ENCODE results near the gene CHCHD10.

CHCHD10 gene

DNA sequence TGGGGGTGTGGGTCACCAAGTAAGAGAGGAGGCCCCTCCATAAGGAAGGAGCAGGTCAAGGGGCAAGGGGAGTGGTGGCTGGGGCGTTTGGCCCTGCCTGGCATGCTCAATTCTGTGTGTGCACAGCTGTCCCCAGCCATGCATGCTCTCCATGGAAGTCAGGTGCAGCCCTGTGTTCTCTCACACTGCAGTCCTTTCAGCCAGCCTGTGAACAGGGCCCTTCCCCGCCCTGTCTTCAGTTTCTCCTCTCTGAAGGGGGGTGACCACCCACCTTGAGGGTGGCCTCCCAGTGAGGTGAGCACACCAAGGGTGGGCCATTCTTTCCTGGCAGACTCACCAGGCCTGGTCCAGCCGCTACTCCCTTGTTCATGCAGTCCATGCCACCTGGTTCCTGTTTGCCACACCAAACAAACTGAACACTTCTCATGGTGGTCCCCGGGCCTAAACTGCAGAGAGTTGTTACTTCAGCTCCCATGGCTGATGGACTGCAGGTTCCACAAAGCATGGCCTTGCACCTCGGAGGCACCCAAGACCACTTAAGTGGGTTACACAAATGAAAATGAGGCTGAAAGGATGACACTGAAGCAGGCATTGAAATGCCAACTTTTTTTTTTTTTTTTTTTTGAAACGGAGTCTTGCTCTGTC, 1.7 kb upstream of the CHCHD10 start:
- DNase-seq: no peak

DNA sequence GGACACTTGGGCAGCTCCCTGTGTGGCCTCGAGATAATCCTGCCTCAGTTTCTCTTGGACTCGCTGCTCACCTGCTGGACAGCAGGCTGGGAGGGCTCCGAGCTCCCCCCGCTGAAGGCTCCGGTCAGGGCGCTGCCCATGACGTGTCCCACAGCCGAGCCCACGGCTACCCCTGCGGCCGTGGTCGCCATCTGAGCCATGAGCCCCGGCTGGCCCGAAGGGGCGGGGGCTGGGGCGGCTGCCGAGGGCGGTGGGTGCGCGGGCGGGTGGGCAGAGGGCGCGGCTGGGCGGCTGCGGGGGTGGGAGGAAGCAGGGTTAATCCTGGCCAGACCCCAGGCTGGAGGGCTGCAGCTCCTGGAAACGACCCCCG, 484 bp downstream of the CHCHD10 start:
- no peak for DNase-seq

DNA sequence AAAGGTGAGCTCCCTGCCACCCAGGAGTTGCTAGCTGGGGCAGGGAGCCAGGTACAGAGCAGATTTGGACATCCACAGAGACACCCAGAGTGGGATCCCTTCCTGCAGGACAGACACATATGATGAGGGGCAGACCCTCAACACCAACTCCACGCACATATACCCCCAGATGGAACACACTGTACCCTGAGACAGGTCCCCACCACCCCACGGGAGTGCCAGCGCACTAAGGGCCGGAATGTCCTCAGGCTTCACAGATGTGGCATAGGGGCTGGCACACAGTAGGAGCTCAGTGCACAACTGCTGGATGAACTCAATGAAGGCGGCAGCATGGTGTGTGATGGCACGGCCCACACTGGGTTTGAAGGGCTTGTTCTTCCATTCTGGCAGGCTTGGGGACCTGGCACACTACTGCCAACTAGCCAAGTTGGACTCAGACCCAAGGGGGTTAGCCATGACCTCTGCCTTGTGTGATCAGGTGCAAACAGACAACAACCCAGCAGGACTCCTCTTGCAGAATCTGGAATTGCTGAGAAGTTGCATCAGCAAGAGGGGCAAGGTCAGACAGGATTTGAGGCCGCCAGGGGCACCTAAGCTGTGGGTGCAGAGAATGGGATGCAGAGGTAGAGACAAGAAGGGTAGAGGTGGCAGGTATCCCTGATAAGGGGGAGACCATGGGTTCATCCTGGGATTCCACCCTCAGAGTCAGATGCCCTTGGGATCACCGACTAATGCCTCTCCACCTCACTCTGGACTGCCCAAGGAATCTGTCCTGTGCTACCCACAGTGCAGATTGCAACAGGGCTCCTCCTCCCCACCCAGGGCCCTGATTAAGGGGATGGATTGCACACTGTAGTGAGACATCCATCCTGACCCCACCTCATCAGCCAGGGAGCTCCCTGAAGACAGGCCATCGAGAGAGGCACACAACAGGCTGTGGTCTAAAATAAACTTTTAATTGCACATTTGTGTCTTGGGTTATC, 2.6 kb downstream of the CHCHD10 start:
- DNase-seq: no peak

DNA sequence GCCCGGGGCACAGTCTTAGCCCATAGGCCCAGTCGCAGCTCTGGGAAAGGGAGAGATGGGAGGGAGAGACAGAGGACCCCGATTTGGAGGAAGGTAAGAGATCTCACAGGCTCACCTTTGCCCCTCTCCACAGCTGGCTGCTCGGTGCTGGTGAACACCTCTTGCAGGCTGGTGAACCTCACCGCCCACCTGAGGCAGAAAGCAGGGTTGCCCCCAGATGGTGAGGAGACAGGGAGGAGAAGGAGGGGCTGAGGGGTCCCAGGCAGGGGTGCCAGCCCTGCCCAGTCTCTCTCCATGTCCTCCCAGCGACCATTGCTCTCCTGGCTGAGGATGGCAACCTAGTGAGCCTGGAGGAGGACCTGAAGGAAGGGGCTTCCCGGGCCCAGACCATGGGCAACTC, 3.8 kb downstream of the CHCHD10 start:
- no peak for DNase-seq

DNA sequence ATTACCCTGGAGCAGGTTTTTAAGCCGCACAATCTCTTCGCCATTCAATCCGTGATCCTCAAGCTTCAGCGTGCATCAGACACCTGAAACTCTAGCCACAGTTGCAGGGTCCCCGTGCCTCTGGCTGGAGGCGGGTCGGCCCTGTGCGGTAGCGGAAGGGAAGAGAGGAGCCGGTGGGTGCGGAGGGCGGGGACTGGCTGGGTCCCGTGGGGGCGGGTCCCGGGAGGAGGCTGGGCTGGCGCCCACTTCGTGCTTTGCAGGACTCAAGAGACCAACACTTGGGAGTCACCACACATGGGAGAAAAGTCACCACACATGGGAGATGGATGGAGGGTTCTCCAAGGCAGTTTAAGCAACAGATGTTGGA, 4.2 kb downstream of the CHCHD10 start:
- no peak for DNase-seq

DNA sequence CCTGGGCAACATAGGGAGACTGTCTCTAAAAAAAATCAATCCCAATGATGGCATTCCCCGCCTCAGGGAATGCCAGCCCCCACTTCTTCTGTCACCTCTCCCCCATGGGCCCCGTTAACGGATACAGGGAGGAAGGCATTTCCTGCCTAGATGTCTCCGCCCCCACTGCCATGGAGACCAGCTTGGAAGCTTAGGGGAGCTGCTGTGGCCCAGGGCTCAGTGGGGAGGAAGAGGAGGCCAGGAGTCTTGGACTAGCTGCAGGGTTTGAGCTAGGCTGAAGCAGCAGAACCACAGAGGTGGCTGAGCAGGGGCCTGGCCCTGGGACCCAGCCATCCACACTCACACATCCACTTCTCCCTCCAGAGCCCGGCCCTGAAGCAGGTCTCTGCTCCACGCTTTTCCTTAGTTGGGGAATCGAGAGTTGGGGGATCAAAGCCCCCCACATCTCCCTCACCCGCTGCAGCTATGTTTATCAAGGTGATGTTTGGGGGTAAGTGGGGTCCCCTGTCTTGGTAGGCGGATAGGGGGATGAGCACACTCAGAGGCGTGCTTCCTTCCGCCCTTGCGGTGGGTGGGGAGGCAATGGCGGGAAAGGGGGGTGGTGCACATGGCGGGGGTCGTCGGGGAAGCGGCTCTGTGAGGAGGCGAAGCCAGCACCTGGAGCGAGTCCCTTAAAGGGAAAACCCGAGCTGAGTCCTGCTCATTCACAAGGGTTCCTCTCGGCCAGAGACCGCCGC, 4.8 kb downstream of the CHCHD10 start, which contains the start of gene C22orf15:
TSS of gene C22orf15 (plus strand) at position 149 of the 737 bp plus-strand sequence. CDS start at position 466, 317 bp downstream.
- no peak for DNase-seq

DNA sequence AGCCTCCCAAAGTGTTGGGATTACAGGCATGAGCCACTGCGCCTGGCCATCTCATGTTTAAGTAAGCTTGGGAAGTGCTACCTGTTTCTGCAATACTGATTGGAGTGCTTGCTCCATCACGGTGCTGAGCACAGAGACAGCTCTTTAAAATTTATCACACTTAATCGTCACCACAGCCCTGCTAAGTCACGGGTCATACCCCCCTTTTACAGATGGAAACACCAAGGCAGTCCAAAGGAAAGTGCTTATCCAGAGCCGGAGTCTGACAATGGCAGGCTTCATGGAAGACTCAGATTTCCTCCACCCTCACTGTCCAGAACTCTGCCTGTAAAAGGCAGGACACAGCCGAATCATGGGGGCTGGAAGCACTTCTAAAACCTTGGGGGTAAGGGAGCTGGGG, 7.7 kb downstream of the CHCHD10 start:
- DNase-seq: no peak

DNA sequence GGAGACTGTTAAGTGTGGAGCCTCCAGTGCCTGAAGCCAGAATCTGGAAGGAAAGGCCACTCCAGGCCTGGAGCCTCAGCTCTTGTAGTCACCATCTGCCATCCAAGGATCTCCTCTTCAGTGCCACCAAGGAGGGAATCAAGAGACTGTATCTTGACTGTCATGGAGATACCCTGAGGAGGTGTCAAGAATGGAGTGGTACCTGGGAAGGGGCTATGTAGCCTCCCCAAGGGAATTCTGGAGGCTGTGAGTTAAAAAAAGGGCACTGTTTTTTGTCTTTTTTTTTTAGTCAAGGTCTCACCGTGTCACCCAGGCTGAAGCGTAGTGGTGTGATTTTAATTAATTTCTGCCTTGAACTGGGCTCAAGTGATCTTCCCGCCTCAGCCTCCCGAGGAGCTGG, 8.2 kb downstream of the CHCHD10 start:
- DNase-seq: no peak

DNA sequence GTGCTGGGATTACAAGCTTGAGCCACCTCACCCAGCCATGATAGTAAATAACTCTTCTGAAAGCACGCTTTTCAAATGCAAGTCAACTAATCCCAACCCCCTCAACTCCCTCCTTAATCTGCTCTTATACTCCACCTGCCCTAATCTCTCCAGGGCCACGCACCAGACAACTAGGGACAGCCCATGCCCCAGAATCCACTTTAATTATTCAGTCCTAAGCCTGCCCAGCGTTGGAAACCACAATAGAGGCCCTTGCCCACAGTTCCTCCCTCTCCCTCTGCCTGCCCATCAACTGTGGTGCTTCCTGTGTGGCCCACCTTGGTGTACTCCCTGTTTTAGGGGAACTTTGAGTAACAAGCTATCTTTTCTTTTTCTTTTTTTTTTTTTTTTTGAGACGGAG, 10.9 kb downstream of the CHCHD10 start:
- no peak for DNase-seq

DNA sequence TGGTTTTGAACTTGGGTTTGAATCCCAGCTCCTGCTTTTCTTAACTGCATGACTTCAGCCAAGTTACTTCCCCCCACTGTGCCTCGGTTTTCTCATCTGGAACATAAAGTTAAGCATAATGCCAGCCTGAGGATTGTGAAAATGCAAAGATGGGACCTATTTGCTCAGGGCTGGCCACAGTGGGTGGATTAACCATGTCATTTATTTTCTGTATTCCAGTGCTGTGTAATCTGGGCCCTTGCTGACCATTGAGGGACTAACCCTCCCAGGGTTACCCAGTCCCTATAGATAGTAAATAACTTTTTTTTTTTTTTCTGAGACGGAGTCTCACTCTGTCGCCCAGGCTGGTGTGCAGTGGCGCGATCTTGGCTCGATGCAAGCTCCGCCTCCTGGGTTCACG, 12.1 kb downstream of the CHCHD10 start:
- DNase-seq: no peak

DNA sequence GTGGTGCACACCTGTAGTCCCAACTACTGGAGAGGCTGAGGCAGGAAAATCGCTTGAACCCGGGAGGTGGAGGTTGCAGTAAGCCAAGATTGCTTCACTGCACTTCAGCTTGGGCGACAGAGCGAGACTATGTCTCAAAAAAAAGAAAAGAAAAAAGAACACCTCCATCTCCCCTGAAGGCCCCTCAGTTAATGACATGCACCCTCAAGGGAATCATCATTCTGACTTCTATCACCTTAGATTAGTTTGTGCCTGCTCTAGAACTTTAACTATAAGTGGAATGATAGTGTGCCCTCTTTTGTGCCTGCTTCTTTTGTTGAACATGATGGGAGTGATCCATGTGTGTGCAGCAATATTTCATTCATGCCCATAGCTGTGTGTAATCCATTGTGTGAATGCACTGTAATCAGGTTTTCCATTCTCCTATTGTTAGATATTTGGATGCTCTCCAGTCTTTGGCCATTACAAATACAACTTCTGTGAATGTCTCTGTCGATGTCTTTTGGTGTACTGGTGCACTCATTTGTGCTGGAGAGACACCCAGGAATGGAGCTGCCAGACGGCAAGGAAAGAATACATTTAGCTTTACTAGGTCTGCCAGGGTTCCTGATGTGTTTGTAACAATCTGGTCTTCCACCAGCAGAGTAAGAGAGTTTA, 12.7 kb downstream of the CHCHD10 start:
- DNase-seq: no peak

DNA sequence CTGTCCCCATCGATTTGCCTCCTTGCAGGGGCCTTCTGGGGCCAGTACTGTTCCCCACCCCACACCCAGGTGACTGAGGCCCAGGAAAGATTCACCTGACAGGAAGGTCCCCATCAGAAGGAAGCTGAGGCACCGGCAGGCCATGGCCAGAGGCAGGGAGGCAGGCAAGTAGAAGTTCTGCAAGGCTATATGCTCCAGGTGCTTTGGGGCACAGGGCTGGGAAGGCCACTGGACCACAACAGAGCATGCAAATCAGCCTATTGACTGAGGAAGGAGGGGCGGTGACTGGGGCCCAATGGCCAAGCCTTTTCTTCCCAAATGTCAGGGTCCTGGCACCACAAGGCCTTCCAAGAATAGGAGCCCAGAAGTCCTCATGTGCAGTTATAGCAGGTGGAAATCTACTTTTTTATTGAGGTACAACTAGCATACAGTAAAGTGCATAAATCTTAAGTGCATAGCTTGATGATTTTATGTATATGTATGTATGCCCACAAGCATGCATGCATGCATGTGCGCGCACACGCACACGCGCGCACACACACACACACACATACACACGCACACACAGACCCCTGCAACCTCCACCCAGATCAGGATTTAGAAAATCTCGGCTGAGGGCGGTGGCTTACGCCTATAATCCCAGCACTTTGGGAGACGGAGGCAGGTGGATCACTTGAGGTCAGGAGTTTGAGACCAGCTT, 13.4 kb downstream of the CHCHD10 start, which contains the start of gene VPREB3:
TSS of gene VPREB3 (minus strand) at position 206 of the 700 bp plus-strand sequence. CDS start at position 144, 62 bp downstream.
- DNase-seq: no peak

DNA sequence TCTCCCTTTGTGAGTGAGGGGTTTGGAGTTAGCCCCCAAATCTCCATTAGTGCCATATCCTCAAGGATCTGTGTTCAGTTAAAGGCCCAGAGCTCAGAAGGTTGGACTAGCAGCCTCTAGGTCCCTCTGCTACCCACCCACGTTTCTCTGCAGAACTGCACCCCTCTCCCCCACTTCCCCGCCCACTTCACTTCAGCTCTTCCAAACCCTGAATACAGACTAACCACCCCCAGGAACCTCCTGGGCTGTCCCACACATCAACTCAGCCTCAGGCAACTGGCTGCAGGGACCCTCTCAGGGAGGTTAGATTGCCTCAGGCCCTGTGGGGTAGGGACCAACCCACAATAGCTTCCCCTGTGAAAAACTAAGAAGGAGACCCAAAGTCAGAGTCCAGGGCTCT, 14.4 kb downstream of the CHCHD10 start:
- no peak for DNase-seq

DNA sequence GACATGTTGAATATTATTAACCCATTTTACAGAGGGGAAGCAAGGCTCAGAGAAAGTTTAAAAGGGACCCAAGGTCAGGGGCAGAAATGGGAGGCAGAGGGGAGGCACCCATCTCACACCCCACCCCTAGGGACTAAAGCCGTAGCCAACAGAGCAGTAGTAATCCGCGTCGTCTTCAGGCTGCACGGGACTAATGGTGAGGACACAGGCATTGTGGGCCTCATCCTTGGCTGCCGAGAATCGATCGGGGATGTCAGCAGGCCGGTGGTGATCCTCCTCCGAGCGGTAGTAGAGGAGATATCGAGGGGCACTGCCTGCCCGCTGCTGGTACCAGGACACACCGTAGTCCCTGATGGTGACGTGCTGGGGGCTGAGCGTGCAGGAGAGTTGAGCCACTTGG, 15.0 kb downstream of the CHCHD10 start:
- no peak for DNase-seq

DNA sequence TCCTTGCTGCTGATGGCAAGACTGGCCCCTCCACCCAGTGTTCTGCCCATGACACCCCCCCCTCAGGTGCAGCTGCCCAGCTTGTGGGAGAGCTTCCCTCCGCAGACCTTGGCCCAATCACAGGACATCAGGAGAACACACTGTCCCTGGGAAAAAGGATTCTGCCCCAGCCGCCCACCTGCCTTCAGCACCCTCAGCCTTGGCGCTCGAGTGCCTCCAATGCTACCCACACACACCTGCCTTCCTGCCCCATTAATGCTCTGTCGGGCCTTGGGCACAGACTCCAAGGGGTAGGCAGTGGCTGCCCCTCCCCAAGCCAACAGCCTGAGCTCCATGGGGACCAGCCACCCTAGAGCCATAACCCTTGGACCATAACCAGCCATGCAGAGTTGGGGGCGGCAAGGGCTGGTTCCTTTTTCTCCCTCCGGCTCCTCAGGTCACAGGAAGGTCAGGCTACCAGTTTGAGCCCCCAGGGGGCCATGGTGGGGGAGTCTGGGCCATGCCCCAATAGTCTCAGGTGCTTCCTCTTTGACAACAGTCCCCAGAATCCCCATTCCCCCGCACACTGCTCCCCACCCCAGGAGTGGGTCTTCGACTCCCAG, 15.6 kb downstream of the CHCHD10 start:
- no peak for DNase-seq

DNA sequence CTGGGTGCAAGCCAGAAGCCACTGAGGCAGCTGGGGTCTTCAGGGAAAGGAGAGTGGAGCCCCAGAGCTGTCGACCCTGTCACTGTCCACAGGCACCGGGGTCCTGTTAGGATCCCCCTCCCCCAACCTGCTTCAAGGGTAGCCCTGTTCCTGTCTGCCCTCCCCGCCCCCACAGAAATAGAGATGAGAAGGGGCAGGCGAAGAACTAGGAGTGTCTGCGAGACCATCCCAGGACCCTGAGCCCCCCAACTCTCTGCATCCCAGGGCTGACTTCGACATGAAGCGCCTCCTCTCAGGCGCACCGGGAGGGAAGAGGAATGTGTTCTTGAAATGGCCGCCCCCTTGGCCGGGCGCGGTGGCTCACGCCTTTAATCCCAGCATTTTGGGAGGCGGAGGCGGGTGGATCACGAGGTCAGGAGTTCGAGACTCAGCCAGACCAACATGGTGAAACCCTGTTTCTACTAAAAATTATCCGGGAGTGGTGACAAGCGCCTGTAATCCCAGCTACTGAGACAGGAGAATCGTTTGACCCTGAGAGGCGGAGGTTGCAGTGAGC, 16.3 kb downstream of the CHCHD10 start:
- DNase-seq: no peak

DNA sequence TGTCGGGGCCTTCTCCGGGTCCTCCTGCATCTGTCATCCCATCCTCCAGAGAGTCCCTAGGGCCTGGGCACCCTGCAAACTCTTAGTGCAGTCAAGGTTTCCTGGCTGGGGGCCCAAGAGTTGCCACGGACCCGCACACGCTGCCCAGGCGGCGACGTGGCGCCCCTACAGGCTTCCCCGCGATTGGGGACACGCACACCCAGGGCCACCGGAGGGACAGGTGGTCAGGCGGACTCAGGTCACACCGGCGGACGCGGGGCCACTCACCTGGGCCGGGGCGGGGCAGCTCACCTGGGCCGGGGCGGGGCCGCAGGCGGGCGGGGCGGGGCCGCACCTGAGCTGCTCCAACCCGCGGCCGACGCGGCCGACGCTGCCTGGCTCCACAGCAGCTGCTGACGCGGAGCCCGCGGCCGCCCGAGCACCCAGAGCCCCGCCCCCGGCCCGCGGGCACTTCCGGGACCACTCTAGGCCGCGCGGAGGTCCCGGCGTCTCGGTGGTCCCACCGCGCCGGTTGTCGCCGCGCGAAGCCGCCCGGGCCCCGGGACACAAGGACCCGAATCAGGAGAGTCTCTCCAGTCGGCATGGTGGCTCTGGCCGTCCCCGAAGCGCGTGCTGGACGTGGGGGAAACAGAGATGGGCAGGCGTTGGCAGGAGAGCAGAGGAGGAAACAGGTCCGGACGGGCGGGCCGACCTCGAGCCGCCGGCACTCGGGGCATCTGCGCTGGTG, 16.9 kb downstream of the CHCHD10 start, which contains the start of gene ZNF70:
TSS of gene ZNF70 (minus strand) at position 399 of the 727 bp plus-strand sequence. CDS start 5,972 bp downstream, outside the sequence.
- DNase-seq: no peak

DNA sequence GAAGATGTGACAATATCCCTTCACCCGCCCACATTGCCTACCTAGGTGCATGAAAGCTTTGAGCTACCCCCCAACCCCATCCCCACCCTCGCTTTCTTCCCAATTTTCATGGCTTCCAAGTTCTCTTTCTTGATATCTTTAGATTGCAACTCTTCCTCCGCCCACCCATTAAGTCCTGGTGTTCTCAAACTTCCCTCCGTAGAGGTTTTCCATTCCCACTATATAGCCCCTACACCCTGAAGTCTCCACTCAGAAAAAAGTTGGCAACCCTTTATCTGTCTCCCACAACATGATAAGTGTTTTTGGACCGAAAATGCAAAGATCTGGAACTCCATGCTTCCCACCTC, 17.4 kb downstream of the CHCHD10 start:
- no peak for DNase-seq

DNA sequence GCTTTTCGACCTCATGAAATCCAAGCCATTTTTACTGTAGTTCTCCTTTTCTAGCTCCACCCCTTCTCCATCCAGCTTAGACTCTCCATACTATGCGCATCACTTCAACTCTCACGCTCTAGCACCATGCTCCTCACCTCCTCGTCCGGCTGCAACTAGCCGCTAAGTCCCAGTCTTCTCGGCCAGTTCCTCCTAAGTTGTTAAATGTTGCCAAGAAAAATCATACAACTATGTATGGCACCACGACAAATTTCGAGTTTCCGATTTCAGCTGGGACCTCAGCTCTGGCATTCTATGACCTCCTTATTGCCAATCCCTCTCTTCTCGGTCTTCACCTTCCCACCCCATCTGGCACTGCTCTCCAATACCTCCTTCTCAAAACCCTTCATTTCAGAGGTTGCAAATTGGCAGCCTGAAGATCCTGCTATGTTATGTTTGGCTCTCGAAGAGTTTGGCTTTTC, 17.9 kb downstream of the CHCHD10 start:
- DNase-seq: no peak

DNA sequence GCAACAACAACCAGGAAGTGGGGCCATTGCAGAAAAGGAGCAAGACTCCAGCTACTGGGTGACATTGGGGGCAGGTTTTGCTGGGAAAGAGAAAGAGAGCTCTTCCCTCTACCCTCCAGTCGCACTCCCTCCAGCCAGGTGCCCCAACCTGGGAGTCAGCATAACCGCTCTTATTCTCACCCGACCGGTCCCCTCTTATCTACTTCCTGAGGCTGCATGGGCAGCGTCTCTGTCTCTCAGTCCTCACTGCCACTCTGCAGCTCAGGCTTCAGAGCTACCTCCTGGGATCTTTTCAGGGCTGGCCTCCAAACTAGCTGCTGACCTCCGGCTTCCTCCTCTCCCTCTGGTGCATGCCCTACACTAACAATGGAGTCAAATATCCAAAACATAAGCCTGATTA, 22.0 kb downstream of the CHCHD10 start:
- no peak for DNase-seq

DNA sequence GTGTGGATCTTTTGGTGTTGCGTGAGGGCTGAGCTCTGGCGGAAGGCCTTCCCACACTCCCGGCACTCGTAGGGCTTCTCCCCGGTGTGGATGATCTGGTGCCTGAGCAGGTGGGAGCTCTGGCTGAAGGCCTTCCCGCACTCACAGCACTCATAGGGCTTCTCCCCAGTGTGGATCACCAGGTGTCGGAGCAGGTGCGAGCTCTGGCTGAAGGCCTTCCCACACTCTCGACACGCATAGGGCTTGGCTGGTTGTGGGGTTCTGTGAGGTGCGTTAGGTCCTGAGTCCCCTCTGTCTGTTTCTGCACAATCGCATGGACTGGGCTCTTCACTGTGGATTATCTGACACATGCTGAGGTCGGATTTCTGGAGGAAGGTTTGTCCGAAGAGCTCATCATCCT, 23.3 kb downstream of the CHCHD10 start:
- DNase-seq: no peak
